OCI-LY1 (cell line): ENCODE data around the gene MZB1.

ENCODE experiments used
- H2AFZ ChIP-seq: fragments of 200-600 bp; sonication (generic), shearing (Covaris generic); 2 replicates; pipeline ENCODE4 v1.6.0; 2014; ENCODE audit warnings: antibody characterized with exemption, mild to moderate bottlenecking, low read length
- H3F3A ChIP-seq: fragments of 200-600 bp; sonication (generic), shearing (Covaris generic); 2 replicates; pipeline ENCODE4 v1.6.0; 2014; ENCODE audit warnings: mild to moderate bottlenecking, antibody characterized with exemption, low read length, moderate library complexity; ENCODE audit not compliant: insufficient read depth
- H3K27ac ChIP-seq: fragments of 200-600 bp; sonication (generic); 2 replicates; pipeline ENCODE4 v1.5.1; 2014; ENCODE audit warnings: low read length, mixed run types, mild to moderate bottlenecking, low read depth; ENCODE audit not compliant: poor library complexity, severe bottlenecking
- H3K27me3 ChIP-seq: fragments of 200-600 bp; sonication (generic); 2 replicates; pipeline ENCODE4 v1.6.0; 2014; ENCODE audit warnings: antibody characterized with exemption, mild to moderate bottlenecking, low read length, moderate library complexity; ENCODE audit not compliant: insufficient read depth
- H3K36me3 ChIP-seq: fragments of 200-600 bp; sonication (generic); 2 replicates; pipeline ENCODE4 v1.6.1; 2014; ENCODE audit warnings: mild to moderate bottlenecking, antibody characterized with exemption, low read length, moderate library complexity, mixed read lengths; ENCODE audit not compliant: insufficient read depth
- H3K4me1 ChIP-seq: fragments of 200-600 bp; sonication (generic); 2 replicates; pipeline ENCODE4 v1.5.1; 2014; ENCODE audit warnings: mild to moderate bottlenecking, low read length, moderate library complexity; ENCODE audit not compliant: insufficient read depth, severe bottlenecking
- H3K4me2 ChIP-seq: fragments of 200-600 bp; sonication (generic), shearing (Covaris generic); 2 replicates; pipeline ENCODE4 v1.6.1; 2014; ENCODE audit warnings: low read length
- H3K4me3 ChIP-seq: fragments of 200-600 bp; sonication (generic); 2 replicates; pipeline ENCODE4 v1.5.1; 2014; ENCODE audit warnings: low read length, low read depth, mild to moderate bottlenecking, mixed read lengths; ENCODE audit not compliant: poor library complexity, severe bottlenecking
- H3K79me2 ChIP-seq: fragments of 200-600 bp; shearing (Covaris generic); 2 replicates; pipeline ENCODE4 v1.6.1; 2016; ENCODE audit warnings: mixed run types, low read length, mixed read lengths; ENCODE audit not compliant: insufficient read depth
- H3K9ac ChIP-seq: fragments of 200-600 bp; sonication (generic), shearing (Covaris generic); 2 replicates; pipeline ENCODE4 v1.6.1; 2014; ENCODE audit warnings: mild to moderate bottlenecking, low read length, mixed read lengths
- H3K9me2 ChIP-seq: fragments of 200-600 bp; sonication (generic), shearing (Covaris generic); 2 replicates; pipeline ENCODE4 v1.6.1; 2014; ENCODE audit warnings: low read depth, mild to moderate bottlenecking, low read length, mixed read lengths
- H3K9me3 ChIP-seq: fragments of 200-600 bp; shearing (Covaris generic); 2 replicates; pipeline ENCODE4 v1.6.1; 2014; ENCODE audit warnings: low read length, mixed read lengths
- H4K20me1 ChIP-seq: fragments of 200-600 bp; sonication (generic), shearing (Covaris generic); 2 replicates; pipeline ENCODE4 v1.6.0; 2016; ENCODE audit warnings: mild to moderate bottlenecking, low read length; ENCODE audit not compliant: insufficient read depth
- EZH2 ChIP-seq: fragments of 200-600 bp; sonication (generic), shearing (Covaris generic); IDR thresholded peaks from 2 replicates; pipeline ENCODE4 v1.8.0; 2017; ENCODE audit warnings: borderline replicate concordance, mixed run types, mild to moderate bottlenecking, antibody characterized with exemption, low read length, moderate library complexity, mixed read lengths
- TF ChIP-seq, protein P1 (sequence below): fragments of 200-600 bp; sonication (generic), shearing (Covaris generic); IDR thresholded peaks from 2 replicates; pipeline ENCODE4 v1.5.1; 2017; ENCODE audit warnings: mild to moderate bottlenecking, antibody characterized with exemption, low read length, moderate library complexity, mixed read lengths

The MZB1 gene

GRCh38 chr5:139402561-139403158 lies 12.9 kb upstream of the MZB1 start:
- H3K27me3 ChIP-seq: no peaks in the 10 kb centered on the region
- H3K9me2 ChIP-seq: no peaks in the 10 kb centered on the region
- H3K9me3 ChIP-seq: no peaks in the 10 kb centered on the region
- no peaks in the 10 kb centered on the region for H4K20me1 ChIP-seq
- peak overlapping the region; percentile 58; the same call in 1 of the 2 replicates for H3K9ac ChIP-seq
- no peaks in the 10 kb centered on the region for H3F3A ChIP-seq
- H3K36me3 ChIP-seq: no peaks in the 10 kb centered on the region
- H3K27ac ChIP-seq: peak overlapping the region; percentile 89
- H3K4me2 ChIP-seq: peak overlapping the region; percentile 84
- H3K4me1 ChIP-seq: peaks cover 26% of the 10 kb centered on the region
- H2AFZ ChIP-seq: no peak overlapping the region
- TF ChIP-seq, protein P1, sequence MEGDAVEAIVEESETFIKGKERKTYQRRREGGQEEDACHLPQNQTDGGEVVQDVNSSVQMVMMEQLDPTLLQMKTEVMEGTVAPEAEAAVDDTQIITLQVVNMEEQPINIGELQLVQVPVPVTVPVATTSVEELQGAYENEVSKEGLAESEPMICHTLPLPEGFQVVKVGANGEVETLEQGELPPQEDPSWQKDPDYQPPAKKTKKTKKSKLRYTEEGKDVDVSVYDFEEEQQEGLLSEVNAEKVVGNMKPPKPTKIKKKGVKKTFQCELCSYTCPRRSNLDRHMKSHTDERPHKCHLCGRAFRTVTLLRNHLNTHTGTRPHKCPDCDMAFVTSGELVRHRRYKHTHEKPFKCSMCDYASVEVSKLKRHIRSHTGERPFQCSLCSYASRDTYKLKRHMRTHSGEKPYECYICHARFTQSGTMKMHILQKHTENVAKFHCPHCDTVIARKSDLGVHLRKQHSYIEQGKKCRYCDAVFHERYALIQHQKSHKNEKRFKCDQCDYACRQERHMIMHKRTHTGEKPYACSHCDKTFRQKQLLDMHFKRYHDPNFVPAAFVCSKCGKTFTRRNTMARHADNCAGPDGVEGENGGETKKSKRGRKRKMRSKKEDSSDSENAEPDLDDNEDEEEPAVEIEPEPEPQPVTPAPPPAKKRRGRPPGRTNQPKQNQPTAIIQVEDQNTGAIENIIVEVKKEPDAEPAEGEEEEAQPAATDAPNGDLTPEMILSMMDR: peak; percentile 79
- no peak for TF ChIP-seq EZH2
- no peaks in the 10 kb centered on the region for H3K79me2 ChIP-seq
- H3K4me3 ChIP-seq: peak overlapping the region; percentile 62

GRCh38 chr5:139401546-139401945 lies 11.8 kb upstream of the MZB1 start:
- Histone ChIP-seq H3K27ac (no peak overlapping the region), H3K79me2 (no peaks in the 10 kb centered on the region), H4K20me1 (no peaks in the 10 kb centered on the region), H3F3A (no peaks in the 10 kb centered on the region), H3K4me1 (peaks cover 18% of the 10 kb centered on the region), H3K4me2 (no peak overlapping the region), H3K9me3 (no peaks in the 10 kb centered on the region), H3K27me3 (no peaks in the 10 kb centered on the region), H3K9me2 (no peaks in the 10 kb centered on the region), H3K4me3 (no peak overlapping the region), H2AFZ (no peak overlapping the region), H3K9ac (no peak overlapping the region), H3K36me3 (no peaks in the 10 kb centered on the region)
- TF ChIP-seq, protein P1: no peak
- no peak for TF ChIP-seq EZH2

GRCh38 chr5:139399501-139400121 lies 9.9 kb upstream of the MZB1 start:
- no peaks in the 10 kb centered on the region; the same call in 1 of the 2 replicates for H3K36me3 ChIP-seq
- H3K27ac ChIP-seq: no peak overlapping the region
- no peak overlapping the region for H3K9ac ChIP-seq
- H3F3A ChIP-seq: no peaks in the 10 kb centered on the region
- H3K4me2 ChIP-seq: no peak overlapping the region
- H3K27me3 ChIP-seq: no peaks in the 10 kb centered on the region
- no peak overlapping the region for H2AFZ ChIP-seq
- no peaks in the 10 kb centered on the region for H4K20me1 ChIP-seq
- H3K4me1 ChIP-seq: peaks cover 34% of the 10 kb centered on the region
- H3K79me2 ChIP-seq: no peaks in the 10 kb centered on the region
- no peak overlapping the region for H3K4me3 ChIP-seq
- no peaks in the 10 kb centered on the region for H3K9me2 ChIP-seq
- no peak for TF ChIP-seq EZH2
- TF ChIP-seq, protein P1: no peak
- no peaks in the 10 kb centered on the region for H3K9me3 ChIP-seq
